Activated CD4-positive, CD25-positive, alpha-beta regulatory T cell treated with anti-CD3 and anti-CD28 coated beads, Interleukin-2, amount 50 U/mL, for 72 hours (primary cell): ENCODE measurements around the gene WDFY2.
"Not testable (repeated sequence)": the region's sequence is repeated elsewhere in the genome, so short reads cannot be mapped to it uniquely, and the experiment has no call there.

ENCODE experiments used
- DNase-seq: peaks from one replicate; pipeline ENCODE4 v3.0.0; 2021

WDFY2 gene

DNA sequence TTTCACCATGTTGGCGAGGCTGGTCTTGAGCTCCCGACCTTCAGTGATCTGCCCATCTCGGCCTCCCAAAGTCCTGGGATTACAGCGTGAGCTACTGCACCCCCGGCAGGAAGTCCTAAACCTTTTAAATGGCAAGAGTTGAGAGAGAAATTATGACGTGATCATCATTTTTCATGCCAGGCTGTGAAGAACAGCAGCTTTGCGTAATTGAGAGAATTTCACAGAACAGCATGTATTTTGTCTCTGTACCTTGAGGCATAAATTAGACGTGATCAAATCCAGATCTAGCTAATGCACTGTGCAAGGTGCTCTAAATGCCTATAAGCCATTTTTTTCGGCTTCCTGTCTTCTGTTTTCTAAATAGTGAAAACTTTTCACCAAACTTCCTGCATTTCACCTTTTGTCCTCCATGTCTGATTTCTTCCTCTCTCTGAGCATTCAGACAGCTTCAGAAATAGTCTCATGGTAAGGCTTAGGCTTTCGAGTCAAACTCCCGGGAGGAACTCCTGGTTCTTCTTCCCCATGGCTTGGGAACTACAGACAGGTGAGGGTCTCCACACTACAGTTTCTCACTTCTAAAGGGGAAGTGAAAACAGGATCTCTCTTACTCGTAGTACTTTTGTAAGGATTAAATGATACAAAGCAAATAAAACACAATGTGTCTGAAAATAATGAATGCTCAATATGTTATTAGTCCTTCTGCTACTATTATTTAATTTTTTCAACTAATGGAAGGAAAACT lies 51.0 kb downstream of the WDFY2 start:
- DNase-seq: no peak

DNA sequence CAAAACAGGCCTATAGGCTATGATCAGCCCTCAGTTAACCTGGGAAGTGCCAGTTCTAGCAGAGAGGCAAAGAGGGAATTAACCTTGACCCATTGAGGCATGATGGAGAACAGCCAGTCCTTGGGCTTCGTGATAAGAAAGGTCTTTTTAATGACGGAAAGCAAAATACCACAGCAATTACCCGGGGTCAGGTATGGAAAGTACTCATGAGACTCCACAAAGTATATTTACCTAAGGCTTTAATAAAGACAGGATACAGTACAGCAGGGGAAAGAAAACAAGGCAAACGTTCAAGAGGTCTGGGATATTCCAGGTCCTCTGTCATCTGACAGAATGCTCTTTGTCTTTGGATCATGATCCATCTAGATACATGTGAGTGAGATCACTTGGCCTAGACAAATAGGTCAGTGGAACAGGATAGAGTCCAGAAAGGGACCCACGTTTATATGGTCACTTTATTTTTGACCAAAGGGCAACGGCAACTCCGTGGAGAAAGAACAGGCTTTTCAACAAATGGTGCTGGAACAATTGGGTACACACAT lies 52.2 kb downstream of the WDFY2 start:
- no peak for DNase-seq

DNA sequence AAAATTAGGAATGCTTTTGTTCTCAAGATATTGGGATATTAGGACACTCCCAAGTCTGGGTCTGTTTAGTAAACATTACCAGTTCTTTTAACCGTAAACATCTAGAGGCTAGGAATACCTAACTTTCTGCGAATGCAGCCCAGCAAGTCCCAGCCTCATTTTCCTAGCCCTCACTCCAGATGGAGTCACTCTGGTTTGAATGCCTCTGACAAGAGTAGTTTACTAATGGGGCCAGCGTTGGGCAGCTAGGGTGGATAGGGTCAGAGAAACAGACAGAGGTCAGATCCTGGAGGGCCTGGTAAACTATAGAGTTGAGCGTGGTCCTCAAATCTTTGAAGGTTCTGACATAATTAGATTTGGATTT lies 53.6 kb downstream of the WDFY2 start:
- DNase-seq: no peak

DNA sequence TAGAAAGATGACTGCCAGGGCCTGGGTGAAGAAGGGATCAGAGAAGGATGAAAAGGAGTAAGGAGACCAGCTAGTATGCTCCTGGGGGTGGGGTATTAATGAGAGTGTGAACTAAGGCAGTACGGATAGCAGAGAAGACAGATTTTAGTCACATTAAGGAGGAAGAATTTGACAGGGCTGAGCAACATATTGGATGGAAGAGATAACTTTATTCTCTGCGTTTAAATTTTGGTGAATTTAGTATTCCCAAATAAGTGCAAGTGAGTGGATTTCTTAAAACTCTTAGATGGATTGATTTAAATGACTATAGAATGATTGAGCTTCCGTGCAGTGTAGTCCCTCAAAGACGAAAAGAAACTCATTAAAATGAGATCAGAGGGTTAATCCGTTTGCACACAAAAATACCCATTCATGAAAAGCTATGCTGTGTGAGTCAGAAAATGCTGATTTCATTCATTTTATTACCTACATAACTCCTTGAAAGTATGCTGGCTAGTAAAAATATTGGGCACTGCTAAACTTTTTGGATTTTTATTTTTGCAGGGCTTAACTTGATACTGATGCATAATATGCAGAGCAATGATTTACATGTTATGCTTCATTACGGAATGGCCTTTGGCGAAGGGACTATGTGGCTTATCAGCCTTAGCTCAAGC lies 54.1 kb downstream of the WDFY2 start:
- no peak for DNase-seq

DNA sequence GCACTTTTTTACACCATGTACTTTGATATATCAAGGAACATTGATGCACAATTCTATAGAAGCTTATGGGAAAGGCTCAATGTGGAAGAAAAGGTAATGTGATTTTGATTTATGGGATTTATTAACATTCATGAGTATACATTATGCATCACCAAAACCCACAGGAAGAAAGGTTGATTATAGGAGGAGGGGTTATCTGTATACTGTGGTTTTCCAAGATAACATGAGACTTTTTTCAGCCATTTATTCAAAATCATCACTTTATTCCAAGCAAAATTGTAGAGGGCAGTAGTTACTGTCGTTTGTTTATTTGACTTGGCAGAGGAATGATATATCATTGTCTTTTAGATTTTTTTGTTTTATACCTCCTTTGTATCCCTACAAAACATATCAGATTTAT lies 54.9 kb downstream of the WDFY2 start:
- DNase-seq: no peak

DNA sequence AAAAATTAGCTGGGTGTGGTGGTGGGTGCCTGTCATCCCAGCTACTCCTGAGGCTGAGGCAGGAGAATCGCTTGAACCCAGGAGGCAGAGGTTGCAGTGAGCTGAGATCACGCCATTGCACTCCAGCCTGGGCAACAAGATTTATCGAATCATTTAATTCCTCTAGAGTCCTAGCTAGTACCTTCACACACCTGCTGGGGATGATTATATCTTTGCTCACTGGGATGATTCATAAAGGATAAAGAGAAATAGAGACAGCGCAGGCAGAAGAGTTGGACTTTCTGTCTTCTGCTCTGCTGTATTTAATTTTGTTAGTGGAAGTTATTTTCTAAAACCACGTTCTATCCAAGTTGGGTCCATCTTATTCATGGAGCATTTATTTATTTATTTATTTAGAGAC lies 56.4 kb downstream of the WDFY2 start:
- DNase-seq: not testable (repeated sequence)

DNA sequence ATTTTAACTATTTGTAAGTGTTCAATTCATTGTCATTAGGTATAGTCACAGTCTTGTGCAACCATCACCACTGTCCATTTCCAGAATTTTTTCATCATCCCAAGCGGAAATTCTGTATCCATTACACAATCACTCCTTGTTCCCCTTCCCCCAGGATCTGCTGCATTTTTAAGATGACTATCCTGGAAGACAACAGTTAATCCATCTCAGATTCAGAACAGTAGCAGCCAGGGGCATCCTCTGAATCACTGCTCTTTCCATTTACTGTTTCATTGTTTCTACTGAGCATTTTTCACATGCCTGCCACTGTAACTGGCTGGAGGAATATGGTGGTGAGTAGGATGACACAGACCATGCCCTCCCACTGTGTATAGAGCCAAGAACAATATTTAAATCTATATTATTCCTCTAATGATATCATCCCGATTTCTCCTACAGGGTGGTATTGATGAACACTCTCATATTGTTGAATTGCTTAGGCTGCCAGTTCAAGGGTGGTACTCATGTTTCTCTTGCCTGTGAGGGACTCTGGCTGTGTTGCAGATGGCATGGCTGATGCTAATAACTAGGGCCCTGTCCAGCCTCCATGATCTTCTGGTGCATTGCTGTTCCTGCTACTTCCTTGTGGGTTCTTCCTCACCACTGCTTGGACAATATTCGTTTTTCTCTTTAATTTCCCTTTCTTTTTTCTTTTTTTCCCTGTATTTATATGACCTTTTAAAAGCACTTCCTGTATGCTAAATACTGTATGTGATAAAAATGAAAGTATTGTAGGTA lies 59.0 kb downstream of the WDFY2 start:
- DNase-seq: no peak

DNA sequence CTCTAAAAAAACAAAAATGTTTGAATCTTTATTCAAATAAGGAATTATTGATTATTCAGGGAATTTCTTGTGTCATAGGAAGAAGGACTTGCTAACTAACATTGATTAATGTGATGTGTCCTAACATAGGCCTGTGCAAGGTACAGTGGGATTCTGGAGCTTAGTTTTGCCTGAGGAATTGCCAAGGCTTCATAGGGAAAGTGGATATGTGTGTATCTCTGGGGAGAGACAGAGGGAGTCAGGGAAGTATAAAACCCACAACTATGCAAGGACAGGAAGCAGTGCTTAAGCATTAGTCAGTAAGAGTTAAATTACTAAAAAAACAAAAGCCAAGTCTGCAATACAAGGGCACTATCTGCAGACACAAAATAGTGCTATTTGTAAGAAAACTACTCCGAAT lies 59.6 kb downstream of the WDFY2 start:
- DNase-seq: no peak

DNA sequence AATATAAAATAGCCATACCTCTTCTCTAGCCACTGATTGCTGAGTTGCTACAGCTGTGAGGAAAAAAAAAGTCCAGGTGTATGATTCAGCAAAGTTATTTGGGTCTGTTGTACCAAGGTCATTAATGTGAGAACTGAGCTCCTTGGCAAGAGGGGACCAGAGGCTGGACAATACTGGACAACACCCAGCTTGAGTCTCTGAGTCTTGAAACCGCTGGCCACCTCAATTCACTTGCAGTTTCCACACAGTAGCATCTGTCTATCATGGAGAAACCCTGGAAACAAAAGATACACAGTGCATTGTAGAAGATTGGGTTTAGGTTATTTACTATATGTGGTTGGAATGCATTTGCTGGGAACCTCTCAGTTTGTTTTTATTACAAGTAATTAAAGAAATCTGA lies 60.4 kb downstream of the WDFY2 start:
- DNase-seq: no peak

DNA sequence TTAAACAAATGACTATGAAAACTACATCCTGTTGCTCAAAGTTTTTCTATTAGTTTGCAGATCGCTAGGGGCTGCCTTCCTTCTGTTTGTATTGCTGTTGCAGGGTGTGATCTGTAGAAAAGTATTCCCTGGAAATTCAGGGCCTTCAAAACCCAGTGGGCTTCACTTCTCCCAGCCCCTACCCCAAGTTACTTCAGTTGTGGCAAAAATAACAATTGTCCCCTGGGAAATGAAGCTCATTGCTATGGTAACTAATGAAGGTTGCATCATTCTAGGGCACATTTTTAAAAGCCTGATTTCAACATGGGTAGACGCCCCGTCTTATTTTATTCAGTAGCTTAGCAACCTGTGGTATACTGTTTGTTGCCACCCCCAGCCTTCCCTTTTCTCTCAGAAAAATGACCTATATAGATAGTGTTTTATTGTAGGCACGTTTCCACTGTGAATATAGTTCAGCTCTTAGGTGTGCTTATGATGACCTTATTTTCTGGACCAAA lies 60.9 kb downstream of the WDFY2 start:
- DNase-seq: no peak

DNA sequence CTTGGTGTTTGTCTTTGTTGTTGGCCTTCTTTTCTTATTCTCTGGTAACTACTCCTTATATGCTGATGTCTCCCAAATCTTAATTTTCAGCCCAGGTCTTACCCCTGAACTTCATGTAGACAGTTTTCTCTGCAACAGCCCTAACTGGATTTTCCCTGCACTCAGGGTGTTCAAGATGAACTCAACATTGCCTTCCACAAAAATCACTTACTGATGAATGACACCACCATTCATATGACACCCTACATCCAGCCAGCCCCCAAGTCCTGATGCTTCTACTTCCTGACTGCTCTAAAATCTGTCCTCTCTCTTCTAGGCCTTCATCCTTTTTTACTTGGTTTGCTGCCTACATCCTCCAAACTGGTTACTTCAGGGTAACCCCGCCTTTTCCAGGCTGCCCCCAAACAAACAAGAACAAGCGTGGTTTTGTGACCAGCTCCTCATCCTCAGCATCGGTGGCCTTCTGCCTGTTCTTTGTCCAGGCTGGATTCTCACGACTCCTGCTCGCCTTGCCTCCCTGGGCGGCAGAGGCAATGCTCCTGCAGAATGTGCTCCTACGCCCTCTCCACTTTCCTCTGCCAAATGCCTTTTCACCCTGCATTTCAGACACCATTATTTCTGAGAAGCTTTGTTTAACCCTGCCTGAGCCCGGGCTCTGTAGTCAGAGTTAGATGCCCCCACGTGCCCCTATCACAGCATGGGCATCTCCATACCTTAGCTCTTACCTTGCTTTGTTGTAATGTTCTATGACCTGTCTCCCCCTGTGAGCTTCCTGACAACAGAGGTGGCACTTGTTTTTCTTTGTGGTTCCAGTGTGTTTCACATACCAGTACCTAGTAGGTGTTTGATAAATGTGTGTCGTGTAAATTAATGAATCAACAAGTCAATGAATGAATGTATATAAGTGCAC lies 61.8 kb downstream of the WDFY2 start:
- no peak for DNase-seq

DNA sequence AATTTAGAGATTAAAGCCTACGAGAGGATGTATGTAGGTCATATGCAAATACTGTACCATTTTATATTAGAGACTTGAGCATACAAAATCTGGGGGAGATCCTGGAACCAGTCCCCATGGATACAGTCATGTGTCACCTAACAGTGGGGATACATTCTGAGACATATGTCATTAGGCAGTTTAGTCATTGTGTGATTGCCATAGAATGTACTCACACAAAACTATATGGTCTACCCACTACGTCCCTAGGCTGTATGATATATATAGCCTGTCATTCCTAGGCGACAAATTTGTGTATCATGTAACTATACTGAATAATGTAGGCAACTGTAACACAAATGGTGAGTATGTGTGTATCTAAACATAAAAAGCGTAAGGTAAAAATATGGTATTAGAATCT lies 62.8 kb downstream of the WDFY2 start:
- DNase-seq: no peak

DNA sequence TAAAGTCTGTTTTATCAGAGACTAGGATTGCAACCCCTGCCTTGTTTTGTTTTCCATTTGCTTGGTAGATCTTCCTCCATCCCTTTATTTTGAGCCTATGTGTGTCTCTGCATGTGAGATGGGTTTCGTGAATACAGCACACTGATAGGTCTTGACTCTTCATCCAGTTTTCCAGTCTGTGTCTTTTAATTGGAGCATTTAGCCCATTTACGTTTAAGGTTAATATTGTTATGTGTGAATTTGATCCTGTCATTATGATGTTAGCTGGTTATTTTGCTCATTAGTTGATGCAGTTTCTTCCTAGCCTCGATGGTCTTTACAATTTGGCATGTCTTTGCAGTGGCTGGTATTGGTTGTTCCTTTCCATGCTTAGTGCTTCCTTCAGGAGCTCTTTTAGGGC lies 67.9 kb downstream of the WDFY2 start:
- not testable (repeated sequence) for DNase-seq

DNA sequence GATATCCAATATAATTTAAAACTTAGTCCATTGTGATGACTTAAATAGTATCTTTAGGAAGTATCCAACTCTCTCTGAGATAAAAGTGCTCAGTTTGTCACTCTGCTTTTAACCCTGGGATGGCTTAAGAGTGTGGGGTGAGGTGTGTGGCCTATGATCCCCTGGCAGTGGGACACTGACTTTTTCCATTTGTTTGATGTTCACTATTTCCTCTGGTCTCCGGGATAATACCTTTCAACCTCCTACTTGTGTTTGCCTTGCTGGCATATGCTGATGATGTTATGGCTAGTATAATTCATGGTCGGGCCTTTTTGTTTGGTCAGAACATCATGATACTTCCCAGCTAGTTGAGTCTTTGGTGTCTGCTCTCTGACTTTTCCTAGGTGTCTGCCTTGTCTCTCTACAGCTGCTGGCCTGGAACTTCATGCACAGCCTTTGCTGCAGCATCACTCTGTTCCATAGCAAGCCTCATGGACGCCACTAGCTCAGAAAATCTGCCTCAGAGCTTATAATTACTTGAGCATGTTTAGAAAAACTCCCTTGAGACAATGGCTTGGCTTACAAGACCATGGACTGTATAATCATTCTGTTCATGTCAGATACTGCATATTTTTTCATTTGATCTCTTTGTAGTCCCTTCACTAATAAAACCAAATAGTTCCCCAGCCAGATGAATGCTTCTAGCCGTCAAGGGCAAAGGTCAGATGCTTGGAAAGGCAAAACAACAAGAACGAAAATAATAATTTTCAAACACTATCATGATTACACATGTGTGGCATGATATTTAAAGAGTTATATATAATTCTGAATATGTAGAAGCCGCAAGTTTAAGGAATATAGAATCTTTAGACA lies 75.2 kb downstream of the WDFY2 start:
- DNase-seq: no peak

DNA sequence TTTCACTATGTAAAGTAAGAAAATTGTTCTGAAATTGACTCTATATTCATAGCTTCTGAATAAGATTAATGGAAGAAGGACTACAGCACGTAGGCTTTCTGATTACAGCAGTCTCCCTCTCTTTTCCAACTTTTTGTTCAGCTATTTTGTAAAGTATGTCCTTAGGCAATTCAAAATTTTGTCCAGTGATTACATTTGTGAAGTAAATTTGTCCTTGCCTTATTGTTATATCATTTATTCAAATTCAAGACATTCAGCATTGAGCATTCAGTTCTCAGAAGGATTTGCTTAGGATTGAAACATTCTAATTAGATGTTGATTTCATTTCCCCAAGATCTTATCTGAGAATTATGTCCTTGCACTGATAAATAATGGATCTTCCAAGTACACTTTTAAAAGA lies 76.6 kb downstream of the WDFY2 start:
- no peak for DNase-seq

DNA sequence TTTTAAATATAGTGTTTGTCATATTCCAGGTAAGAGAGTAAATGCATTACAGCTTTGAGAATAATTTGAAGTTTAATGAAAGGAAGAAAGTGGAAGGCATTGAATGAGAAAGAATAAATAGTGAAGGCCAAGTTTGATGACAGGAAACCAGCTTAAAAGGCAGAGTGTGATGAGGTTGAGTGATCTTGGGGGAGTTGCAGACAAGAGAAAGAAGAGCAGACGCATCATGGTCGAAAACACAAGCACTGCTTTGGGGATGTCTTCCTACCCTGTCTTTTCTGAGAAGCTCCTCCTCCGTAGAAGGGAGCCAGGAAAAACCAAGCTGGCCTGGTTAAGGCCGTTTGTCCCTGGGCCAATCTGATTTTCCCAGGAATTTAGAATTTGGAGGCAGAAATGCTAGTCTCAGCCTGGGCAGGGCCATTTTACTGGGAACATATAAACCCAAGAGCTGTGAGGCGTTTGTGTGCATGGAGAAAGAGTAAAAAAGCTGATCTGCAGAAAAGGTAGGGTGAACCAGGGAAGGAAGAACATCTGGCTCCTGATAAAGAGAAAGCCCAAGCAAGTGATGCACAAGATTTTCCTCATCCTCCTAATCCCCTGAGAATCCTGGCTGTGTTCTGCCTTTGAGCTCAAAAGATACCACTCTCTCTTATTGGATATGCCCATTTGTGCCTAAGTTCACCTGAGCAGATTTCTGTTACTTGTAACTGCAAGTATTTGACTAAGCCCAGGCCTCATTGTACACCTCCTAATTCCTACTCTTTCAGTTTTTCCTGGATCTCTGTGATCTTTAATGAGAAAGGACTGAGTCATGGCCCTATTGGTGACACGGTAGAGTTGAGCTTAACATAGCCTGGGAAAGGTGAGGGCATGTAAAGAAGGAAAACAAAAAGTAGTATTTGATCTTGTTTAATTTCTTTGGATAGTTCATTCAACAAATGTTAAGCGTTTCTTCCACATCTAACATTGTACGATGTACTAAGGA lies 80.0 kb downstream of the WDFY2 start:
- no peak for DNase-seq

DNA sequence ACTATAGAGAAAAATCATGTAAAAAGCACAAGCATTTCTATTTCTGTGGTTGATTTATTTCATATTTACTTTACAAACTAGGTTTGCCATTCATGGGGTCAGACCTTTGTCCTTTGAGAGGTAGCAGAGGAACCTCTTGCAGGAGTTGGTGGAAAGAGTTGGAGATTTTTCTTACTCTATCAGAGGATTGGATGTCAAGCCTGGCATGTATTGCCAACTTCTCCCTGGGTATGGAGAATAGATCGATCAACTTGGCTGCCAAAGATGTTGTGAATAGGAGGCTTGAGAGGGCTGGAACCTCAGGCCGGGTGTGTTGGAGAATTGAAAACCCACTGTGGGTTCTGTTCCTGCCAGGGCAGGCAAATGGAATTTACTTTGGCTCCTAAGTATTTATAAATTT lies 81.2 kb downstream of the WDFY2 start:
- DNase-seq: no peak

DNA sequence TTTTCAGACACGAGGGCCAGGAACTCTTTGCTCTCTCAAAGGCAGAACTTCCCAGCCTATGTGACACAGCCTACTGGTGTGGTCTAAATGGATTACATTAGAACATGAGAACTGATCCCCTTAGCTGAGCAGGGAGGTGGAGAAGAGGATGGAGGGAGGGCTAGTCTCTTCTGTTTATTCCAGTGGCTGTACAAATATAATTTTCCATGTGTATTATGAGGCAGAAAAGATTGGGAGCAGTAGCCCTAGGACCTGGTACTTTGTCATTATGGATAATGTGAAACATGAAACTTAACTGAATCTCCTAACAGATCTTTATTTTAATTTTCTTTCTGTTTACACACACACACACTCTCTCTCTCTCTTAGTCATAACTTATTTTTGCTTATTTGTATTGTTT lies 82.1 kb downstream of the WDFY2 start:
- DNase-seq: no peak

DNA sequence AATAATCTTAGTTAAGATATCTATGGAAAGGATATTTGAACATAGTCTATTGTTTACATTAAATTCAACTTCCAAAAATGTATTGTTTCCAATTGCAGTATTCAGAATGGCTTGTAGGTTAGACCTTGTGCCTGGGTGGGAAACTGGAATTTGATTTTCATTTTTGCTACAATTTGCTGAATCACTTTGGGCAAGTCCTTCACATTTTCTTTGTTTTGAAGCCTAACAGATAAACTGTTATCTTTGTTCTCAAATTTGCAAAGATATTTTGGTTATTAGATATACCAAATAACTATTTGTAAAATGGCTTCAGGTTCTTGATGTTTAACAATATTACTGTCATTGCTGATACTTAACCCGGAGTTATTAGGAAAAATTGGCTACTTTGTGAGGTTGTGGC lies 82.6 kb downstream of the WDFY2 start:
- no peak for DNase-seq

DNA sequence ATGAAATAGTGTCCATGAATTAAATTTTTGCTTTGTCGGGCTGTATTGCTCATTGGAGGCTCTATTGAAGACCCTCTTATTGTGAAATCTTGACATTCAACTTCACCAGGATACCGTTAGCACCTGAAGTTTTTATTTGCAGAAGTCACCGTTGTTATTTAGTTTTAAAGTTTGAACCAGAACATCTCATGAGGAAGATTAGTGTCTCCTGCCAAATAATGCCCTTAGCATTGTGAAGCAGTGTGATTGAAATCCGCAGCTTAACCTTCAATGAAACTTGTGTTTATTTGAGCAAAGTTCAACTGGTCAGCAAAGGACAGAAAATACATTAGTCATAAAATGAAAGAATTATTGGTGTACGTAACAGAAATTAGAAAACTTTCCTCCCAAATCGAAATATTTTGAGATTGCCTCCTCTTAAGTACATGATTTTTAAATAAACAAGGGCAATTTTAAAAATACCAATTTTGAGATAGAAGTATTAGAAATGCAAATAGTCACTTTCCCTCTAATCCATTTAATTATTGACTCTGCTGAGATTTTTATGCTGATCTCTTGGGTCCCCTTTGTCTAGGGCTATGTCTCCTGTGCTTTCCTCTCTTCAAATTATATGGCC lies 84.4 kb downstream of the WDFY2 start:
- DNase-seq: no peak
